Inflammatory macrophage (primary cell): ENCODE data around the gene CDK6.

Experiments
- DNase-seq, 2 donors: peaks; one replicate each; pipeline ENCODE4 v3.0.0-alpha.2; 2020 to 2022

CDK6 gene

GRCh38 chr7:92731335-92732063 is 104.9 kb downstream of the CDK6 start:
- peak; percentile 69 to 96 for DNase-seq

DNA sequence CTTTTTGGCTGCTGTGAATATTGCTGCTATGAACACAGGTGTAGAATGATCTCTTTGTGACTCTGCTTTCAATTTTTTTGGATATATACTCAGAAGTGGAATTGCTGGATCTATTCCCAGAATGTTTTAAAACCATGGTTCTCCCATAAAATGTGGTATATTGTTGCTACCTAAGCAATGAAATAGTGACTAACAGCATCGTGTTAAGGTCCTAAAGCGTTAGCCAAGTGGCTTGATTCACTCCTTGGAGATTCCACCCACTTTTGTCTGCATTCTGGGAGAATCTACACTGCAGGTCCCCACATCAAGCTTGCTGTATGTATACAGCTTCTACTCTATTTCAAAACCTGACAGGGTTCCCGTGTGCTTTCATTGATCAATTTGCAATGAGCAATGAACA is 105.6 kb downstream of the CDK6 start:
- no peak for DNase-seq

GRCh38 chr7:92729751-92730150 is 106.6 kb downstream of the CDK6 start:
- no peak for DNase-seq

DNA sequence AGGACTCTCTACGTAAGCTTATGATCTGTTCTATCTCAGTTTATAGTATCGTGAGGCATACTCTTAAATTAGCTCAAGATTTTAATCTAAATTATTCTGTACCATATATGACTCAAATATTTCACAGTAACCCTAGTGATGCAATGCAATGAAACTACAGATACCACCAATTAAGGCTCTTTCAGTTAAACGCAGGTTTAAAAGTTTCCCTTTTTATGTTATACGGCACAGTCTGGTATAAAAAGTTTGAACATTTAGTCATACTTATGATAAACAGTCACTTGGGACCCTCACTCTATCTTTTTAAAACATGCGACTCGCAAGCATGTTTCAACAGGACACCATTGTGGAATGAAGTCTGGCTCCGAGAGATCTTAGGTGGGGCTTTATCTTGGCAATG is 107.2 kb downstream of the CDK6 start:
- DNase-seq, result no peak

DNA sequence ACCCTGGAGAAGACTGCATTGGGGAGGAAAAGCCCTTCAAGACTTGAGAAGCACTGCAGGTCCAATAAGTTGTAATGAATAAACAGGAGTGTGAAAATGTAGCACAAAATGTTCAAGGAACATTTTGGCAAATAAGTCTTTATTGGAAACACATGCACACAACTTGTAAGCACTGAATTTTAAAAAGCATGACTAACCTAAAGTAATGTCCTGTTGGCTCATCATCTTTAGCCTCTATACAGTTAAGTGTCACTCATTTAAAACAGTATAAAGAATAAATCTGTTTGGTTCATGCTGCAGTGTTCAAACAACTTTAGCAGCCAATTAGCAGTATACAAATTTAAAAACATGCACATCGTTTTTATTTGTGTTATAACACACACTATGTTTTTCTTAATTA is 108.6 kb downstream of the CDK6 start:
- DNase-seq, result no peak

DNA sequence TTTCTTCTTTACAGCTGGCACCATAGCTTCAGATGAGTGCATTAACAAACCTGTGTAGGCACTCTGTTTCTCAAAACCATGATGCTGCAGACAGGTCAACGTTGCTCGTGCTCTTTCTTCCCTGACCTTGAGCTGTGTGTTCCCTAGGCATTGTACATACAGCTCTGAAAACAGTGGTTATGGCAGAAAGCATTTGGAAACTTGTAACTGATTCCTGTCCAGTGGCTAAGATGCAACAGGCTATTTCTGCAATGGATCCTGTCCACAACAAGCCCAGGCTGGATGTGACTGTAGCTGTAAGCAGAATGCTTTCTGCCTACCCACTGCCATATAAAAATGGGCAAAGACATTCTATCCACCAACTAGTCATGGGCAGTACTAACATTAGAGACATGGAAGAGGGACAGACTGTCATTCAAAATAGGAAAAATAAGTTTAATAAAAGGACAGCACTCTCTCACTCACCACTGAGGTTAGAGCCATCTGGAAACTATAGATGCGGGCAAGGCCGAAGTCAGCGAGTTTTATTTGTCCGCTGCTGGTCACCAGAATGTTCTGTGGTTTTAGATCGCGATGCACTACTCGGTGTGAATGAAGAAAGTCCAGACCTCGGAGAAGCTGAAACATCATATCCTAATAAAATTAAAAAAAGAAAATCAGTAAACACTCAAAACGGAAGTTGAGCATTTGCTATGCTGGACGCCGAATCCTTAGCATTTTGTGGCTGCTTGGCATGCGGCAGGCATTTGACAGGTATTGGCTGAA is 111.0 kb downstream of the CDK6 start:
- no peak for DNase-seq

GRCh38 chr7:92723943-92724342 is 112.4 kb downstream of the CDK6 start:
- peak; percentile 73 to 77 for DNase-seq

- no peak for DNase-seq
Observed at GRCh38 chr7:92723205-92723604, 113.2 kb downstream of the CDK6 start.

DNA sequence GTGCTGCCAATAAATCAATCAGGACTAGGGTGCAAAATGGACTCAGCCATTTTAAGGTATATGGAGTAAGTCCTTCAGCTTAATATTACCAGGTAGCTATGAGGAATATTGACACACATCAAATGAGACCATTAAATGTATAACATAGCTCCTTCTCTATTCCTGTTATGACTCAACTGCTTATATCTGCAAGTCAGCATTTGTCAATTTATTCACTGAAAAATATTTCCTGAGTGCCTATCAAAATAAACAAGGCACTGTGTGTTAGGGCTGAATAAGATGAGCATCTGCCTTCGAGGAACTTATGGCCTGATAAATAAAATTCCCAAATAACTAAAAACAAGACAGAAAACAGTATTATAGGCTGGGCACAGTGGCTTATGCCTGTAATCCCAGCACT is 113.8 kb downstream of the CDK6 start:
- peak in 1 of 2 donors; percentile 13 for DNase-seq

DNA sequence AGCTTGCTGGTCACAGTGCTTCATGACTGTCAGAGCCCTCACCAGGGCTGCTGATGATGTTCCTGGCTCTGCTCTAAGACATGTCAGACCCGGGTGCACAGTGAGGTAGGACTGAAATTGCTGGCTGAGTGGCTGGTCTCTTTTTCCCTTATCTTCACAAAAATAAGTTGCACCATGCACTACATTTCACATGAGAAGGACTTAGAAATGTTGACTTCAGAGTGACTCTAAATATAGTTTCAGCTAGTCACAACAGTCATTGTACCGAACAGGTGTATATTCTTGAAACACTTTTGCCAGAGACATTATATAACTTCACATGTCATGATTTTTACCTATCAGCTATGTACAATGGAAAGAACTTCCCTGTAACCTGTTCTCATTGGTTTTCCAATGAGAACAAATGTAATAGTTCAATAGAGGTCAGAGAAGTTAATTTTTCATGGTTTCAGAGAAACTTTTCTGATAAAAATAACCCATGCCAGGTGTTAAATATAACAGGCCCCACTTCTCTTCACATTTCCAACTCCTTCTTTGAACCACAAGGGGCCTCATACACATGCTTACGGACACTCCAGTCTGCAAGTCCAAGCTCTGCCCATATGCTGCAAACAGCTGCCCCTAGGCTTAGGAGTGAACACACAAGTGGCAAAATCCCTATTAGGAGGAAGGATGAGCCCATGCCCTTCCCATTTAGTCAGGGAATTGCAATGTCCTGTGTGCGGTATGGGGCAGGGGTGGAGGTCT is 115.6 kb downstream of the CDK6 start:
- no peak for DNase-seq

GRCh38 chr7:92717993-92718716 is 118.2 kb downstream of the CDK6 start:
- DNase-seq, result peak; percentile 64 to 66

DNA sequence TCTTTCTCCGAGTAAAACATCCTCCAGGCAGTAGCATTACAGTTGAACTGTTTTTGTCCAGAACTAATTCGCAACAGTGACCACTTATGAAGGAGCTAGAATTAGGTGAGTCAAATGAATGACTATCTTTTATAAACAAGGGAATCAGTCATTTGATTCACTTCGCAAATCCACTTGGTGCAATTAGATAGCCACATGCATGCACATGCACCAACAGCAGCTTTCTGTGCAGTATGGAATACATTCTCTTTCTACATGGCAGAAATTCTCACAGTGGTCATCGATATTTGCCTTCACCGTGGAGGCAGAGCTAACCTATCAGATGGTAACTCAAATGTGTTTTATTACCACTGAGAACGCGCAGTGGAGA is 118.8 kb downstream of the CDK6 start:
- DNase-seq, result no peak

DNA sequence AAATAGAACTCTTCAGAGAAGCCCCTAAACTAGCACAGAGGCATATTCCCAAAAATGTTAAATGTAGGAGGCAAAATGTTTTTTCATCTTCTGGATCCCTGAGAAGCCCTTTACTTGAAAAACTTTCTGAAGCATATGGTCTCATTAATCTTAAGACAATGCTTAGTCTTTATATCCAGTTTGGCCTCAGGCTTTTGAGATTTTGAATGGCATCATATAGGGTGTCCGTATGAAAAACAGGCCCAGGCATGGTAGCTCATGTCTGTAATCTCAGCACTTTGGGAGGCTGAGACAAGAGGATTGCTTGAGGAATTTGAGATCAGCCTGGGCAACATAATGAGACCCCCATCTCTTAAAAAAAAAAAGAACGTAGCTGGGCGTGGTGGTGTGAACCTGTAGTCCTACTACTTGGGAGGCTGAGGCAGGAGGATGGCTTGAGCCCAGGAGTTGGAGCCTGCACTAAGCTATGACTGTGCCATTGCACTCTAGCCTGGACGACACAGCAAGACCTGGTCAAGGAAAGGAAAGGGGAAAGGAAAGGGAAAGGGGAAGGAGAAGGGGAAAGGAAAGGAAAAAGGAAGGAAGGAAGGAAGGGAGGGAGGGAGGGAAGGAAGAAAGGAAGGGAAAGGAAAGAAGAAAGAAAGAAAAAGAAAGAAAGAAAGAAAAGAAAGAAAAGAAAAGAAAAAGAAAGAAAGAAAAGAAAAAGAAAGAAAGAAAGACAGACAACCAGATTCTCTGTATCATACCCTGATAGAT is 119.4 kb downstream of the CDK6 start:
- no peak for DNase-seq

DNA sequence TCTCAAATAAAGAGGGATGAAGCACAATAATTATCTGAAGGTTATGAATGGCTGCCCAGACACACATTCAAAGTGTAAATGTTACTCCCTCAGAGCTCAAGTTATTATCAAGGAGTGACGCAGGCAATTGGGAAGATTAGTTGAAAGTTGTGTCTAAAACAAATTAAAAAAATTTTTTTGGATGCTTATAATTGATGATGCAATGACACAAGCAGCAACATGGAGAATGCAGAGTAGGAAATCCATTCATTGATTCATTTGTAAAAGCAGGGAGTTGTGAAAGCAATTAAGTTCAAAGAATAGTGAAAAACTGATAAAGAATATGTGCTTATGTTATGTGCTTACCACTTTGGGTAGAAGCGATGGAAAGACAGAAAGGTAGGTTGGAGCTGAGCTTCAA is 120.4 kb downstream of the CDK6 start:
- no peak for DNase-seq

DNA sequence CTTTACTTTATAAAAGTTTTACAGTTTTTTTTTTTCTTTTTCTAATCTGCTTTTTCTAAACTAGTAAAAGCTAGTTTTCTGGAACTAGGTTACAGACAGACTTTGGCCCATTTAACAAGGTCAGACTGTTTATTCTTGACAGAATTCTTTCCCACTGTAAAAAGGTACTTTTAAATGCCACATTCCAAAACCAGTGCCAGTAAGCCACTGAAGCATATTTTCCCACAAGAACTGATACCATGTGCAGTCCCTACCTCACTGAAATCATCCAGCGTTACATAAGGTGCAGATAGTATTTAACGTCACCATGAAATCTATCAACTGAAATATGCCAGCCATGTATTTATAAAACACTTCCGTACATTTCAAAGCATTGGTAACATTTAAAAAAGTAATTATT is 121.6 kb downstream of the CDK6 start:
- no peak for DNase-seq

DNA sequence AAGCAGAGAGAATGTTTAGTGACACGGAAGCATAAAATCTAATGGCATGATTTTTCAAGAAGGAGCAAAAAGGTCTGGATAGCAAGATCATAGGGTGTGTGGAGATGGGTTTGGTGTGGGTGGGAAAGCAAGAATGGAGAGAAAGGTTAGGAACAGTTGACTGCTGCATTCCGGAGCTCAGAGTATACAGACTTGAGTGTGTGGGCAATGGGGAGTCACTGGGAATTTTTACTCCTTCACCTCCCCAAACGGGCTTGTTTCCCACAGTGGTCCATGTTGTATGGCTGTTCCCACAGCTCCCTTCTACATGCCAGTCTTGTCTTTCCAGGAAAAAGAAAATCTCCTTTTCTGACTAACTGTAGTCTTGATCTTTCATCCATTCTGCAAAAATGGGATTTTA is 122.1 kb downstream of the CDK6 start:
- no peak for DNase-seq

GRCh38 chr7:92709912-92710311 is 126.5 kb downstream of the CDK6 start:
- no peak for DNase-seq

DNA sequence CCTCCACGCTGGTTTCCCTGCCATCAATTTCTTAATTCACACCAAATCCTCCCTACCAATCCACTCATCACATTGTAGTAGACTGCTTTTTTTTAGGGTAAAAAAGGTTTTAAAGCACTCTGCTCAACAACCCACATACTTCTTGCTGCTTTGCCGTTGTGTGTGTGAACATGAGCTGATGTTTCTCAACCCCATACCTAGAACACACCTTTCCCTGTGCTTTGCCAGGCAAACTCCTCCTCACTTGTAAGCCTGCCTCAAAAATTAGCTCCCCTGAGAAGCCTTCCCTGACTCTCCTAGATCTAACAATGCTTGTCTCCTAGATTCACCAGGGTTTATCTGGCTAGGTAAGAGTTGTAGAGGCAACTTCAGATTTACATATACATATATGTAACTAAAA is 127.2 kb downstream of the CDK6 start:
- no peak for DNase-seq

GRCh38 chr7:92708111-92709042 is 128.0 kb downstream of the CDK6 start:
- no peak for DNase-seq

GRCh38 chr7:92707435-92707834 is 128.9 kb downstream of the CDK6 start:
- DNase-seq, result no peak

DNA sequence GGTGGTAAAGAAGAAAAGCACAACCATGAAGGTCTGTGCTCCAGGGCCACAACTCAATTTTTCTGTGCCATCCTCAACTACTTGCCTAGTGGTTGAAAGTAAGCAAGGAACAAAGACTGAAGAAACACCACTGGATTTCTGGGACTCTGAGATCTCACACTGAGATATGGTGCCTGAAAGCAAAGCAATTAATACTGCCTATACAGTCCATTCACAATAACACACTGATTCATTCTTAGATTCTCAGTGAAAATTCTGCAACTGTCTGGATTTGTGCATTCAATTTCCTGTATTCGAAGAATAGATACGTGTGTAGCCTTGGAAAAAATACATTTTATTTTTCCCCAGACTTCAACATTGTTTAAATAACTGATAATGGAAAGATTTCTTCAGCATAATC is 129.8 kb downstream of the CDK6 start:
- DNase-seq, result no peak
